ENCODE data around the gene NPC1L1. TPM values are rescaled to one million over a fixed set of nuclear protein-coding genes. Genes with fewer than 3 reads are reported as not detected.

The NPC1L1 gene
- polyA plus RNA-seq, 1 donor from 2014 or later = not detected

GRCh38 chr7:44469461-44470134 lies 71.5 kb downstream of the NPC1L1 start:
- Histone ChIP-seq H3K9me3 (ENCODE audit: low read length) (no peaks in the 10 kb centered on the region), H3K4me3 (ENCODE audit: low read length) (no peak overlapping the region), H4K20me1 (ENCODE audit: insufficient read depth) (no peaks in the 10 kb centered on the region), H3K27me3 (ENCODE audit: insufficient read depth, low read depth, low read length) (no peaks in the 10 kb centered on the region), H3K9ac (ENCODE audit: low read length) (no peak overlapping the region), H3K36me3 (ENCODE audit: insufficient read depth, low read length) (peaks cover 6% of the 10 kb centered on the region), H3K27ac (ENCODE audit: low read length) (no peak overlapping the region), H3K9me2 (ENCODE audit: insufficient read depth, low read length) (no peaks in the 10 kb centered on the region), H3K4me2 (ENCODE audit: low read length) (no peak overlapping the region), H2AFZ (ENCODE audit: low read depth, low read length) (no peak overlapping the region), H3K79me2 (replicated peaks; ENCODE audit: insufficient read depth, low read length) (peaks cover 12% of the 10 kb centered on the region), H3F3A (ENCODE audit: insufficient read depth, low read length, poor library complexity, severe bottlenecking) (no peaks in the 10 kb centered on the region)
- TF ChIP-seq SMC3 (conservative IDR thresholded peaks at IDR 0.05; ENCODE audit: poor library complexity) = no peak
- no peak for TF ChIP-seq POLR2AphosphoS5 (IDR thresholded peaks at IDR 0.05)
- no peak for TF ChIP-seq RAD21 (conservative IDR thresholded peaks at IDR 0.05)
- no peak for TF ChIP-seq REST (IDR thresholded peaks at IDR 0.05; ENCODE audit: borderline replicate concordance)
- no peak for TF ChIP-seq CTCF (IDR thresholded peaks at IDR 0.05; ENCODE audit: poor library complexity, severe bottlenecking)
- TF ChIP-seq EP300 (conservative IDR thresholded peaks at IDR 0.05; ENCODE audit: poor library complexity, severe bottlenecking) = no peak
- TF ChIP-seq MXI1 (conservative IDR thresholded peaks at IDR 0.05; ENCODE audit: poor library complexity, severe bottlenecking) = no peak
- no peak for TF ChIP-seq TAF1 (IDR thresholded peaks at IDR 0.05; ENCODE audit: low read depth)
- TF ChIP-seq EZH2 (IDR thresholded peaks at IDR 0.05; ENCODE audit: borderline replicate concordance, insufficient read depth, low read length, poor library complexity, severe bottlenecking) = no peak

- Histone ChIP-seq H3K27me3 (ENCODE audit: insufficient read depth, low read depth, low read length) (no peaks in the 10 kb centered on the region), H3K9me3 (ENCODE audit: low read length) (no peaks in the 10 kb centered on the region), H3K9ac (ENCODE audit: low read length) (no peak overlapping the region), H2AFZ (ENCODE audit: low read depth, low read length) (no peak overlapping the region), H3K36me3 (ENCODE audit: insufficient read depth, low read length) (peaks cover 6% of the 10 kb centered on the region), H3K9me2 (ENCODE audit: insufficient read depth, low read length) (no peaks in the 10 kb centered on the region), H3K4me2 (ENCODE audit: low read length) (no peak overlapping the region), H3K27ac (ENCODE audit: low read length) (no peak overlapping the region), H3K79me2 (replicated peaks; ENCODE audit: insufficient read depth, low read length) (peaks cover 8% of the 10 kb centered on the region), H3K4me3 (ENCODE audit: low read length) (no peak overlapping the region), H4K20me1 (ENCODE audit: insufficient read depth) (no peaks in the 10 kb centered on the region), H3F3A (ENCODE audit: insufficient read depth, low read length, poor library complexity, severe bottlenecking) (no peaks in the 10 kb centered on the region)
- TF ChIP-seq EP300 (conservative IDR thresholded peaks at IDR 0.05; ENCODE audit: poor library complexity, severe bottlenecking) (no peak), CTCF (IDR thresholded peaks at IDR 0.05; ENCODE audit: poor library complexity, severe bottlenecking) (no peak), TAF1 (IDR thresholded peaks at IDR 0.05; ENCODE audit: low read depth) (no peak), MXI1 (conservative IDR thresholded peaks at IDR 0.05; ENCODE audit: poor library complexity, severe bottlenecking) (no peak), REST (IDR thresholded peaks at IDR 0.05; ENCODE audit: borderline replicate concordance) (no peak), EZH2 (IDR thresholded peaks at IDR 0.05; ENCODE audit: borderline replicate concordance, insufficient read depth, low read length, poor library complexity, severe bottlenecking) (no peak)
These were observed 73.9 kb downstream of the NPC1L1 start for GRCh38 chr7:44467217-44467548.

Measured in neural cell (in vitro differentiated cells).